ENCODE data around the gene FOXS1.

DNA sequence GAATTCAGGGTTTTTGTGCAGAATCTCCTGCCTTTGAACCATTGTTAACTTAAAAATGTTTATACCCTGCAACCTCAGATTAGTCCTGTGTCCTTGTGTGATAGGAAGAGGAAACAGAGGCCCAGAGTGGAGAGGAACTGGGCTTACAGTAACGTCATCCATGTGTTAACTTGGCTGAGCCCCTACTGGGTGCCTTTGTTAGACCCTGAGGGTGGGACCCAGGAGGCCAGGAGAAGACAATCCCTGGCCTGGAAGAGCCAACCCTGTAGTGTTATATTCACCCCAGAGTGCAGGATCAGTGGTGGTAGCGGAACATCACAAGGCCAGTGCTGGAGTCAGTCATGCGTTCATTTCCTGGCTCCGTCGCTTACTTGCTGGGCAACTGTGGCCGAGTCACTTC lies 15.7 kb downstream of the FOXS1 start:
- no peak for TF ChIP-seq TARDBP (IDR thresholded peaks at IDR 0.05)
- TF ChIP-seq SUZ12 (IDR thresholded peaks at IDR 0.05) = no peak
- TF ChIP-seq FOXA1 (IDR thresholded peaks at IDR 0.05) = no peak
- TF ChIP-seq FOXM1 (IDR thresholded peaks at IDR 0.05; ENCODE audit: borderline replicate concordance) = no peak
- no peak for TF ChIP-seq BHLHE40 (IDR thresholded peaks at IDR 0.05; ENCODE audit: borderline replicate concordance)
- TF ChIP-seq FOXK2 (IDR thresholded peaks at IDR 0.05) = no peak
- no peak for TF ChIP-seq LEF1 (IDR thresholded peaks at IDR 0.05; ENCODE audit: borderline replicate concordance)
- no peak for TF ChIP-seq ARNT (IDR thresholded peaks at IDR 0.05)
- TF ChIP-seq ELF4 (IDR thresholded peaks at IDR 0.05) = no peak
- TF ChIP-seq HDGF (IDR thresholded peaks at IDR 0.05; ENCODE audit: borderline replicate concordance) = no peak
- TF ChIP-seq SP1 (IDR thresholded peaks at IDR 0.05) = no peak
- TF ChIP-seq CTBP1 (IDR thresholded peaks at IDR 0.05; ENCODE audit: borderline replicate concordance) = no peak
- no peak for TF ChIP-seq L3MBTL2 (conservative IDR thresholded peaks at IDR 0.05)

Measured in HEK293T (cell line).